ENCODE measurements around the gene C7orf57.

GRCh38 chr7:48058990-48059389, 23.6 kb downstream of the C7orf57 start:
- TF ChIP-seq EP300 (IDR thresholded peaks at IDR 0.05) = no peak
- no peak for TF ChIP-seq POLR2A (IDR thresholded peaks at IDR 0.05; ENCODE audit: low read depth)
